ENCODE data around the gene DNAJC12. TPM values are rescaled to one million over a fixed set of nuclear protein-coding genes. Genes with fewer than 3 reads are reported as not detected.

DNAJC12 gene
- total and polyA plus RNA-seq, 2 of the 8 experiments (the other 6 are each of a cell fraction or from before 2014, with no cell fraction given): 0.86 to 4.2 TPM

GRCh38 chr10:67771200-67771599 lies 66.8 kb downstream of the DNAJC12 start (continued):
- no peak for TF ChIP-seq CHD7 (IDR thresholded peaks at IDR 0.05; ENCODE audit: insufficient replicate concordance, low read length)
- no peak for TF ChIP-seq ZNF274 (IDR thresholded peaks at IDR 0.05; ENCODE audit: borderline replicate concordance, extremely low read depth, low read length)
- TF ChIP-seq SRF (IDR thresholded peaks at IDR 0.05; ENCODE audit: low read depth, low read length): no peak
- TF ChIP-seq RXRA (IDR thresholded peaks at IDR 0.05; ENCODE audit: insufficient read depth, low read depth, low read length): no peak
- no peak for TF ChIP-seq NRF1 (IDR thresholded peaks at IDR 0.05; ENCODE audit: low read depth, low read length)
- no peak for TF ChIP-seq EGR1 (IDR thresholded peaks at IDR 0.05; ENCODE audit: borderline replicate concordance, low read depth, low read length)
- TF ChIP-seq NANOG (IDR thresholded peaks at IDR 0.05; ENCODE audit: insufficient read depth, low read depth, low read length, poor library complexity, severe bottlenecking): no peak
- no peak for TF ChIP-seq CBX8 (IDR thresholded peaks at IDR 0.05; ENCODE audit: borderline replicate concordance, low read depth, low read length)
- TF ChIP-seq KDM4A (IDR thresholded peaks at IDR 0.05; ENCODE audit: low read depth, low read length, severe bottlenecking): no peak
